ENCODE measurements around the gene TECTA.

DNA sequence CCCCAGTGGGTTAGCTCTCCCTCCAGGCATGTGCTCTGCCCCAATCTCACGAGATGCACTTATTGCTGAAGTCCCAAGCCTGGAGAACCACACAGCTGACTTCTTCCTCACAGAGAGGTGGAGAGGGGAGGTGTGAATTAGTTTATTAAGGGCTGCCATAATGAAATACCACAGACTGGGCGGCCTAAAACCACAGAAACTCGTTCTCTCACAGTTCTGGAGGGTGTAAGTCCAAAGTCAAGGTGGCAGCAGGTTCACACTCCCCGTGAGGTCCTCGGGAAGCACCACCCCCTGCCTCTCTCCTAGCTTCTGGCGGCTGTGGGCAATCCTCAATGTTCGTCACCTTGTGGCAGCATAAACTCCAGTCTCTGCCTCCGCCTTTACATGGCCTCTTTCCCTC, 39.3 kb downstream of the TECTA start:
- TF ChIP-seq, protein P1, sequence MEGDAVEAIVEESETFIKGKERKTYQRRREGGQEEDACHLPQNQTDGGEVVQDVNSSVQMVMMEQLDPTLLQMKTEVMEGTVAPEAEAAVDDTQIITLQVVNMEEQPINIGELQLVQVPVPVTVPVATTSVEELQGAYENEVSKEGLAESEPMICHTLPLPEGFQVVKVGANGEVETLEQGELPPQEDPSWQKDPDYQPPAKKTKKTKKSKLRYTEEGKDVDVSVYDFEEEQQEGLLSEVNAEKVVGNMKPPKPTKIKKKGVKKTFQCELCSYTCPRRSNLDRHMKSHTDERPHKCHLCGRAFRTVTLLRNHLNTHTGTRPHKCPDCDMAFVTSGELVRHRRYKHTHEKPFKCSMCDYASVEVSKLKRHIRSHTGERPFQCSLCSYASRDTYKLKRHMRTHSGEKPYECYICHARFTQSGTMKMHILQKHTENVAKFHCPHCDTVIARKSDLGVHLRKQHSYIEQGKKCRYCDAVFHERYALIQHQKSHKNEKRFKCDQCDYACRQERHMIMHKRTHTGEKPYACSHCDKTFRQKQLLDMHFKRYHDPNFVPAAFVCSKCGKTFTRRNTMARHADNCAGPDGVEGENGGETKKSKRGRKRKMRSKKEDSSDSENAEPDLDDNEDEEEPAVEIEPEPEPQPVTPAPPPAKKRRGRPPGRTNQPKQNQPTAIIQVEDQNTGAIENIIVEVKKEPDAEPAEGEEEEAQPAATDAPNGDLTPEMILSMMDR (IDR thresholded peaks at IDR 0.05; ENCODE audit: poor library complexity, severe bottlenecking) = no peak
- no peak for TF ChIP-seq EP300 (conservative IDR thresholded peaks at IDR 0.05; ENCODE audit: poor library complexity, severe bottlenecking)
- TF ChIP-seq POLR2AphosphoS5 (IDR thresholded peaks at IDR 0.05) = no peak
- no peak for TF ChIP-seq MXI1 (conservative IDR thresholded peaks at IDR 0.05; ENCODE audit: poor library complexity, severe bottlenecking)
- TF ChIP-seq, protein P2, sequence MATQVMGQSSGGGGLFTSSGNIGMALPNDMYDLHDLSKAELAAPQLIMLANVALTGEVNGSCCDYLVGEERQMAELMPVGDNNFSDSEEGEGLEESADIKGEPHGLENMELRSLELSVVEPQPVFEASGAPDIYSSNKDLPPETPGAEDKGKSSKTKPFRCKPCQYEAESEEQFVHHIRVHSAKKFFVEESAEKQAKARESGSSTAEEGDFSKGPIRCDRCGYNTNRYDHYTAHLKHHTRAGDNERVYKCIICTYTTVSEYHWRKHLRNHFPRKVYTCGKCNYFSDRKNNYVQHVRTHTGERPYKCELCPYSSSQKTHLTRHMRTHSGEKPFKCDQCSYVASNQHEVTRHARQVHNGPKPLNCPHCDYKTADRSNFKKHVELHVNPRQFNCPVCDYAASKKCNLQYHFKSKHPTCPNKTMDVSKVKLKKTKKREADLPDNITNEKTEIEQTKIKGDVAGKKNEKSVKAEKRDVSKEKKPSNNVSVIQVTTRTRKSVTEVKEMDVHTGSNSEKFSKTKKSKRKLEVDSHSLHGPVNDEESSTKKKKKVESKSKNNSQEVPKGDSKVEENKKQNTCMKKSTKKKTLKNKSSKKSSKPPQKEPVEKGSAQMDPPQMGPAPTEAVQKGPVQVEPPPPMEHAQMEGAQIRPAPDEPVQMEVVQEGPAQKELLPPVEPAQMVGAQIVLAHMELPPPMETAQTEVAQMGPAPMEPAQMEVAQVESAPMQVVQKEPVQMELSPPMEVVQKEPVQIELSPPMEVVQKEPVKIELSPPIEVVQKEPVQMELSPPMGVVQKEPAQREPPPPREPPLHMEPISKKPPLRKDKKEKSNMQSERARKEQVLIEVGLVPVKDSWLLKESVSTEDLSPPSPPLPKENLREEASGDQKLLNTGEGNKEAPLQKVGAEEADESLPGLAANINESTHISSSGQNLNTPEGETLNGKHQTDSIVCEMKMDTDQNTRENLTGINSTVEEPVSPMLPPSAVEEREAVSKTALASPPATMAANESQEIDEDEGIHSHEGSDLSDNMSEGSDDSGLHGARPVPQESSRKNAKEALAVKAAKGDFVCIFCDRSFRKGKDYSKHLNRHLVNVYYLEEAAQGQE (IDR thresholded peaks at IDR 0.05; ENCODE audit: borderline replicate concordance) = no peak
- TF ChIP-seq SMC3 (conservative IDR thresholded peaks at IDR 0.05; ENCODE audit: poor library complexity) = no peak
- no peak for TF ChIP-seq EZH2 (IDR thresholded peaks at IDR 0.05; ENCODE audit: borderline replicate concordance, insufficient read depth, low read length, poor library complexity, severe bottlenecking)
